HEK293 (cell line): ENCODE measurements around the gene RHEX.

Experiments
- CTCF ChIA-PET: fragments of 350-600 bp; formaldehyde crosslinking; extraction: SDS; loops from one replicate; lab custom pipeline; 2021; ENCODE audit warnings: antibody characterized with exemption; lab: Yijun Ruan, JAX
- POLR2A ChIA-PET: fragments of 300-600 bp; formaldehyde crosslinking; extraction: SDS; loops from one replicate; lab custom pipeline; 2020; ENCODE audit warnings: antibody characterized with exemption, inconsistent platforms; lab: Yijun Ruan, JAX
- H3K27ac ChIP-seq: fragments of 200-500 bp; sonication (Bioruptor generic); 2 replicates; pipeline ENCODE4 v1.5.1; 2014; ENCODE audit warnings: low read depth, low read length, control low read depth, inconsistent platforms; ENCODE audit errors: extremely low read depth
- H3K36me3 ChIP-seq, 2 experiments: fragments of 200-500 bp in 1 of 2; sonication (Bioruptor generic) in 1 of 2; 1 replicate in 1 of 2; 2 replicates in 1 of 2; pipeline ENCODE4 v1.5.1; 2014 to 2017; ENCODE audit warnings: inconsistent platforms in 2 of 2, low read length in 2 of 2; ENCODE audit not compliant: control insufficient read depth in 2 of 2, insufficient read depth in 1 of 2
- H3K4me1 ChIP-seq: fragments of 200-500 bp; sonication (Bioruptor generic); 2 replicates; pipeline ENCODE4 v1.5.1; 2014; ENCODE audit warnings: mild to moderate bottlenecking, low read length, inconsistent platforms; ENCODE audit not compliant: control insufficient read depth, insufficient read depth
- H3K4me3 ChIP-seq: 2 replicates; pipeline ENCODE4 v1.5.1; 2011; ENCODE audit warnings: low read depth, mild to moderate bottlenecking, control low read depth, low read length, moderate library complexity
- H3K9me3 ChIP-seq: fragments of 200-500 bp; sonication (Bioruptor generic); 2 replicates; pipeline ENCODE4 v1.5.1; 2014; ENCODE audit warnings: low read depth, low read length, inconsistent platforms; ENCODE audit not compliant: control insufficient read depth, insufficient read depth
- GLIS2 ChIP-seq: fragments of 450-650 bp; formaldehyde crosslinking; IDR thresholded peaks from 2 replicates; pipeline ENCODE4 v1.5.1; 2016; ENCODE audit warnings: missing biosample characterization, missing genetic modification characterization
- ZIC2 ChIP-seq: fragments of 450-650 bp; formaldehyde crosslinking; IDR thresholded peaks from 2 replicates; pipeline ENCODE4 v1.5.1; 2016; ENCODE audit warnings: missing biosample characterization, missing genetic modification characterization
- ZNF121 ChIP-seq: fragments of 450-650 bp; formaldehyde crosslinking; IDR thresholded peaks from 2 replicates; pipeline ENCODE4 v1.5.1; 2016; ENCODE audit warnings: missing biosample characterization, missing genetic modification characterization
- ZNF175 ChIP-seq: fragments of 450-650 bp; formaldehyde crosslinking; IDR thresholded peaks from 2 replicates; pipeline ENCODE4 v1.5.1; 2016; ENCODE audit warnings: missing biosample characterization, missing genetic modification characterization
- ZNF302 ChIP-seq: fragments of 450-650 bp; formaldehyde crosslinking; IDR thresholded peaks from 2 replicates; pipeline ENCODE4 v1.5.1; 2016; ENCODE audit warnings: missing biosample characterization, missing genetic modification characterization, low read depth
- ZNF350 ChIP-seq: fragments of 450-650 bp; formaldehyde crosslinking; IDR thresholded peaks from 2 replicates; pipeline ENCODE4 v1.5.0; 2017; ENCODE audit warnings: missing biosample characterization, mild to moderate bottlenecking, missing genetic modification characterization
- ZNF37A ChIP-seq: fragments of 450-650 bp; IDR thresholded peaks from 2 replicates; pipeline ENCODE4 v1.5.1; 2018; ENCODE audit warnings: missing biosample characterization, missing genetic modification characterization
- ZNF48 ChIP-seq: fragments of 450-650 bp; formaldehyde crosslinking; IDR thresholded peaks from 2 replicates; pipeline ENCODE4 v1.5.1; 2016; ENCODE audit warnings: missing biosample characterization, missing genetic modification characterization
- ZNF549 ChIP-seq: fragments of 450-650 bp; IDR thresholded peaks from 2 replicates; pipeline ENCODE4 v1.5.1; 2018; ENCODE audit warnings: missing biosample characterization, missing genetic modification characterization, mild to moderate bottlenecking, inconsistent platforms, moderate library complexity
- ZNF610 ChIP-seq: fragments of 450-650 bp; formaldehyde crosslinking; IDR thresholded peaks from 2 replicates; pipeline ENCODE4 v1.5.1; 2016; ENCODE audit warnings: missing biosample characterization, missing genetic modification characterization, borderline replicate concordance
- ZNF768 ChIP-seq: fragments of 450-650 bp; formaldehyde crosslinking; IDR thresholded peaks from 2 replicates; pipeline ENCODE4 v1.5.1; 2018; ENCODE audit warnings: missing biosample characterization, mild to moderate bottlenecking, missing genetic modification characterization
- TF ChIP-seq, protein P1 (sequence below): fragments of 450-650 bp; formaldehyde crosslinking; IDR thresholded peaks from 2 replicates; pipeline ENCODE4 v1.5.1; 2017; ENCODE audit warnings: missing biosample characterization, missing genetic modification characterization
- TF ChIP-seq, protein P2 (sequence below): fragments of 450-650 bp; formaldehyde crosslinking; IDR thresholded peaks from 2 replicates; pipeline ENCODE4 v1.5.1; 2017; ENCODE audit warnings: missing biosample characterization, missing genetic modification characterization
- TF ChIP-seq, protein P3 (sequence below): fragments of 450-650 bp; formaldehyde crosslinking; IDR thresholded peaks from 2 replicates; pipeline ENCODE4 v1.5.1; 2016; ENCODE audit warnings: missing biosample characterization, missing genetic modification characterization
- TF ChIP-seq, protein P4 (sequence below): fragments of 450-650 bp; formaldehyde crosslinking; IDR thresholded peaks from 2 replicates; pipeline ENCODE4 v1.5.1; 2016; ENCODE audit warnings: missing biosample characterization, missing genetic modification characterization, low read depth

RHEX gene

DNA sequence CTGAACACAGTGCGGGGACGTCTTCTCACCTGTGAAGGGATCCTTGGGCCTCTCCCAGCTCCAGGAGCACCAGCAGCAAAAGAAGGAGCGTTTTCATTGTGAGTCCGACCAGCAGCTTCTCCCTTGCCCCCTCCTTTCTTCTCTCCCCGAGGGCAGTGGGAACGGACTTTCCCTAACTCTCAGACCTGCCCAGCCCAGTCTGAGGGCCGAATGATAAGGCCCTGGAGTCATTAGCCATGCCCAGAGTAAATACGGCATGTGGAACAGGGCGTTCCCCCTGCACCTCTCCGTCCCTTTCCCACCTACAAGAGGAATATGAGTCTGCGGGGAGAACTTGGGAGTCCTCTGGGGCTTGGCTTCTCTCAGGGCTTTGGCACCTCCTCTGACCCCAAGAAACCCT is 29.3 kb upstream of the RHEX start, which contains the start of gene CTSE:
TSS of gene CTSE (minus strand) at position 201 of the 400 bp plus-strand sequence. CDS start at position 97, 104 bp downstream.
- TF ChIP-seq, protein P1, sequence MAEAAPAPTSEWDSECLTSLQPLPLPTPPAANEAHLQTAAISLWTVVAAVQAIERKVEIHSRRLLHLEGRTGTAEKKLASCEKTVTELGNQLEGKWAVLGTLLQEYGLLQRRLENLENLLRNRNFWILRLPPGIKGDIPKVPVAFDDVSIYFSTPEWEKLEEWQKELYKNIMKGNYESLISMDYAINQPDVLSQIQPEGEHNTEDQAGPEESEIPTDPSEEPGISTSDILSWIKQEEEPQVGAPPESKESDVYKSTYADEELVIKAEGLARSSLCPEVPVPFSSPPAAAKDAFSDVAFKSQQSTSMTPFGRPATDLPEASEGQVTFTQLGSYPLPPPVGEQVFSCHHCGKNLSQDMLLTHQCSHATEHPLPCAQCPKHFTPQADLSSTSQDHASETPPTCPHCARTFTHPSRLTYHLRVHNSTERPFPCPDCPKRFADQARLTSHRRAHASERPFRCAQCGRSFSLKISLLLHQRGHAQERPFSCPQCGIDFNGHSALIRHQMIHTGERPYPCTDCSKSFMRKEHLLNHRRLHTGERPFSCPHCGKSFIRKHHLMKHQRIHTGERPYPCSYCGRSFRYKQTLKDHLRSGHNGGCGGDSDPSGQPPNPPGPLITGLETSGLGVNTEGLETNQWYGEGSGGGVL (tag by site-specific recombination): no peak
- TF ChIP-seq, all 188 proteins: peak for 0
- CTCF ChIA-PET: interaction anchor here (0.6 to 1.0 kb wide), 3 partner anchors 14 to 80 kb away, joined by 3 to 4 read pairs (median 3); no protein-coding TSS in a partner anchor
- no peaks in the 10 kb centered on the region for H3K36me3 ChIP-seq
- no peak within 1 kb of the TSS for H3K4me3 ChIP-seq
- no peaks in the 10 kb centered on the region for H3K9me3 ChIP-seq
- POLR2A ChIA-PET: no interaction called here
- H3K4me1 ChIP-seq: no peaks in the 10 kb centered on the region
- no peak within 1 kb of the TSS for H3K27ac ChIP-seq

DNA sequence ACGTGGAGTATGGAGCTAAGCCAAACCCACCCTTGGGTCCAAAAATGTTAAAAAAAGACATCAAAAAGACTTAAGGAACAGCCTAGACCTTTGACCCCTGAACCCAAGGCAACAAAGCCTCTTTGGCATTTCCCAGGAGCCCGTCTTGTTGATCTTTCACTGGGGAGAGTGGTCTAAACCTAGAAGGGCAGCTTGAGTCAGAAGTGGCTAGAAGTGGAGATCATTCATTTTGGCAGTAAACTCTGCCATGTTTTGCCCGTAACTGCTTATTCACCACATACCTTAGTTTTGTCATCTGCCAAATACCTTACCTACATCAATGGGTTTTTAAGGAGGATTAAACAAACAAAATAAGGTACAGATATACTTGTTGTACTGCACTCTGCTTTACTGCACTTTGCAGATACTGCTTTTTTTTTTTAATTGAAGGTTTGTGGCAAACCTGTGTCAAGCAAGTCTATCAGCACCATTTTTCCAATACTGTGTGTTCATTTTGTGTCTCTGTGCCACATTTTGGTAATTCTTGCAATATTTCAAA is 27.6 kb upstream of the RHEX start:
- Histone ChIP-seq H3K27ac (no peak overlapping the region), H3K36me3 (no peaks in the 10 kb centered on the region), H3K4me3 (no peak overlapping the region), H3K9me3 (no peaks in the 10 kb centered on the region), H3K4me1 (no peaks in the 10 kb centered on the region)
- CTCF ChIA-PET: no interaction called here
- TF ChIP-seq, protein P2, sequence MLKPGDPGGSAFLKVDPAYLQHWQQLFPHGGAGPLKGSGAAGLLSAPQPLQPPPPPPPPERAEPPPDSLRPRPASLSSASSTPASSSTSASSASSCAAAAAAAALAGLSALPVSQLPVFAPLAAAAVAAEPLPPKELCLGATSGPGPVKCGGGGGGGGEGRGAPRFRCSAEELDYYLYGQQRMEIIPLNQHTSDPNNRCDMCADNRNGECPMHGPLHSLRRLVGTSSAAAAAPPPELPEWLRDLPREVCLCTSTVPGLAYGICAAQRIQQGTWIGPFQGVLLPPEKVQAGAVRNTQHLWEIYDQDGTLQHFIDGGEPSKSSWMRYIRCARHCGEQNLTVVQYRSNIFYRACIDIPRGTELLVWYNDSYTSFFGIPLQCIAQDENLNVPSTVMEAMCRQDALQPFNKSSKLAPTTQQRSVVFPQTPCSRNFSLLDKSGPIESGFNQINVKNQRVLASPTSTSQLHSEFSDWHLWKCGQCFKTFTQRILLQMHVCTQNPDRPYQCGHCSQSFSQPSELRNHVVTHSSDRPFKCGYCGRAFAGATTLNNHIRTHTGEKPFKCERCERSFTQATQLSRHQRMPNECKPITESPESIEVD (tag by site-specific recombination): no peak
- no peak for TF ChIP-seq ZNF768 (tag by site-specific recombination)
- TF ChIP-seq ZNF302 (tag by site-specific recombination): no peak
- no peak for TF ChIP-seq GLIS2 (tag by site-specific recombination)
- no peak for TF ChIP-seq ZNF610 (tag by site-specific recombination)
- POLR2A ChIA-PET: no interaction called here

DNA sequence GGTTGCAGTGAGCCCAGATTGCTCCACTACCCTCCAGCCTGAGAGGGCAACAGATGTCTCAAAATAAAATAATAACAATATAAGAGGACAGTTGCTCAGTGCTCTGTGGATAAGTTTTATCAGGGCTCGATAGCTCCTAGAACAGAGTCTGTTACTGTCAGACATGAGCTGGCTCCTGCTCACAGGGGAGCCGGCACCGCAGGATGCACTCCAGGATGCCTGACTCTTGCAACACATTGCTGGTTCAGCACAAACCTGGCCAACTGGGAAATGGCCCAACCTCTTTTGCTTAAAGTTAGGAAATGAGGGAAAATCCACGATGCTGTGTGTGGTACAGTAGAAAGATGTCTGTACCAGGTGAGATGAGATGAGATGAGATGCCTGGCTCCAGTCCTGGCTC is 23.5 kb upstream of the RHEX start:
- CTCF ChIA-PET: interaction anchor here (1.1 to 7.9 kb wide), 15 partner anchors 8 to 186 kb away, joined by 3 to 144 read pairs (median 5); no protein-coding TSS in a partner anchor
- Histone ChIP-seq H3K4me1 (no peaks in the 10 kb centered on the region), H3K27ac (no peak overlapping the region), H3K9me3 (no peaks in the 10 kb centered on the region), H3K36me3 (no peaks in the 10 kb centered on the region), H3K4me3 (no peak overlapping the region)
- POLR2A ChIA-PET: no interaction called here
- TF ChIP-seq ZNF175 (tag by site-specific recombination) (no peak), ZNF350 (tag by site-specific recombination) (no peak), ZNF121 (no peak), ZNF37A (tag by site-specific recombination) (no peak), ZNF48 (tag by site-specific recombination) (no peak), ZNF549 (tag by site-specific recombination) (no peak), ZIC2 (tag by site-specific recombination) (0 out of 2 replicates have a peak, but pooled peaks have one; percentile 52)
- TF ChIP-seq, protein P3, sequence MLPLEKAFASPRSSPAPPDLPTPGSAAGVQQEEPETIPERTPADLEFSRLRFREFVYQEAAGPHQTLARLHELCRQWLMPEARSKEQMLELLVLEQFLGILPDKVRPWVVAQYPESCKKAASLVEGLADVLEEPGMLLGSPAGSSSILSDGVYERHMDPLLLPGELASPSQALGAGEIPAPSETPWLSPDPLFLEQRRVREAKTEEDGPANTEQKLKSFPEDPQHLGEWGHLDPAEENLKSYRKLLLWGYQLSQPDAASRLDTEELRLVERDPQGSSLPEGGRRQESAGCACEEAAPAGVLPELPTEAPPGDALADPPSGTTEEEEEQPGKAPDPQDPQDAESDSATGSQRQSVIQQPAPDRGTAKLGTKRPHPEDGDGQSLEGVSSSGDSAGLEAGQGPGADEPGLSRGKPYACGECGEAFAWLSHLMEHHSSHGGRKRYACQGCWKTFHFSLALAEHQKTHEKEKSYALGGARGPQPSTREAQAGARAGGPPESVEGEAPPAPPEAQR (tag by site-specific recombination): no peak
- TF ChIP-seq, protein P4, sequence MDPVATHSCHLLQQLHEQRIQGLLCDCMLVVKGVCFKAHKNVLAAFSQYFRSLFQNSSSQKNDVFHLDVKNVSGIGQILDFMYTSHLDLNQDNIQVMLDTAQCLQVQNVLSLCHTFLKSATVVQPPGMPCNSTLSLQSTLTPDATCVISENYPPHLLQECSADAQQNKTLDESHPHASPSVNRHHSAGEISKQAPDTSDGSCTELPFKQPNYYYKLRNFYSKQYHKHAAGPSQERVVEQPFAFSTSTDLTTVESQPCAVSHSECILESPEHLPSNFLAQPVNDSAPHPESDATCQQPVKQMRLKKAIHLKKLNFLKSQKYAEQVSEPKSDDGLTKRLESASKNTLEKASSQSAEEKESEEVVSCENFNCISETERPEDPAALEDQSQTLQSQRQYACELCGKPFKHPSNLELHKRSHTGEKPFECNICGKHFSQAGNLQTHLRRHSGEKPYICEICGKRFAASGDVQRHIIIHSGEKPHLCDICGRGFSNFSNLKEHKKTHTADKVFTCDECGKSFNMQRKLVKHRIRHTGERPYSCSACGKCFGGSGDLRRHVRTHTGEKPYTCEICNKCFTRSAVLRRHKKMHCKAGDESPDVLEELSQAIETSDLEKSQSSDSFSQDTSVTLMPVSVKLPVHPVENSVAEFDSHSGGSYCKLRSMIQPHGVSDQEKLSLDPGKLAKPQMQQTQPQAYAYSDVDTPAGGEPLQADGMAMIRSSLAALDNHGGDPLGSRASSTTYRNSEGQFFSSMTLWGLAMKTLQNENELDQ (tag by site-specific recombination): no peak
